Measurements from ENCODE around the gene CPB2. TPM values are rescaled to one million over a fixed set of nuclear protein-coding genes. Genes with fewer than 3 reads are reported as not detected.

The CPB2 gene
- total RNA-seq, 2 donors from 2014 or later = not detected

DNA sequence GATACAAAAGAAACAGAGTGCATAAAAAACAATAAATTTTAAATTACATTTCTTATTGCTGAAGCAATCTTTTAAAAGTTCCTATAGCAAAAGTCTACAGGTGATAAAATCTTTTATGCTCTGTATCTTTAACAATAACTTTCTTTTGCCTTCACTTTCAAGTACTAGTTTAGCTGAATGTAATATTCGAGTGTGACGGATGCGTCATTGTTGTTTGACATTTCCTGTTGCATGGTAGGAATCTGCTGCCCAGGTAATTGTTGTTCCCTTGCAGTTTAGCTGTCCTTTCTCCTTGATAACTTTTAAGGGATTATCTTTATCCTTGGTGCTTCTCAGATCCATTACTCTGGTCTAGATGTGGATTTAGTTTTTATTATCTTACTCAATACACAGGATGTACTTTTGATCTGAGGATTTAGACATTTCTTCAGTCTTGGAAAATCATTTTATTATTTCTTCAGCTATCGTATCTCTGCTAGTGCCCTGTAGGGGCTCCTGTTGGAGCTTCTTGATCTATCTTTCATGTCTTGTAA lies 2.1 kb upstream of the CPB2 start:
- DNase-seq (no peak), ATAC-seq (no peak)
- intact Hi-C loops (cut with DNase I) = no loop called here

DNA sequence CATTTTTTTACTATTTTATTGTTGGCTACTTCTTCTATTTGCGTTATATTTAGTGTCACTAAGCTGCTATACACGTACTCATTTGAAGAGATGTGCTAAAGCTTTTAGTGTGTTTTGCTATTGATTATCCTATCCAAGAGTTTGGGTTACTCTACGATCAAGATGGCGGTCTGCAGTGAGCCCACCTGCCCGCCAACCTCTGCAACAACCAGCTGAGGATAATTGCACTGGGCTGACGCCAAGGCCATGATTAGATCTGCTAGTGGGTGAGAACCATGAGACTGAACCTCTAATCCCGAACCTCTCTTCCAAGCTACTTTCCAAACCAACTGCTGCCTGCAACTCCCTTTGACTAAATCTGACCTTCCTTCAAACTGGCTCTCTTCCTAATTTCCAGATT lies 1.8 kb downstream of the CPB2 start:
- intact Hi-C loops (cut with DNase I) = no loop called here
- no peak for ATAC-seq

DNA sequence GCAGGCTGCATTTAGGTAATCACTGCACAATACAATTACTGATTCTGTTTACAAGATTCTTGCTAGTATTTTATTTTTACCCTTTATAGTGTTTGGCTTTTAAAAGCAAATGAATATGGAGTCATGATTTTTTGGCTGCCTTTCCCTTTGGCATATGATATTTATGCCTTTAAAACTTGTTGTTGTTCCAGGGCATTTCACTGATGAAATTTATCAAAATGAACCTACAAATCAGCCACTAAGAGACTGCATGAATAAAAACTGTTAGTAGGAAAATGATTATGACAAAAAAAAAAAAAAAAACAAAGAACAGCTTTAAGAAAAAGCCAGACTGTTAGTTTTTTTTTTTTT lies 2.6 kb downstream of the CPB2 start:
- no peak for ATAC-seq
- DNase-seq = no peak
- intact Hi-C loops (cut with DNase I) = no loop called here

More for the DNA sequence above, 1.8 kb downstream of the CPB2 start:
- DNase-seq = no peak

DNA sequence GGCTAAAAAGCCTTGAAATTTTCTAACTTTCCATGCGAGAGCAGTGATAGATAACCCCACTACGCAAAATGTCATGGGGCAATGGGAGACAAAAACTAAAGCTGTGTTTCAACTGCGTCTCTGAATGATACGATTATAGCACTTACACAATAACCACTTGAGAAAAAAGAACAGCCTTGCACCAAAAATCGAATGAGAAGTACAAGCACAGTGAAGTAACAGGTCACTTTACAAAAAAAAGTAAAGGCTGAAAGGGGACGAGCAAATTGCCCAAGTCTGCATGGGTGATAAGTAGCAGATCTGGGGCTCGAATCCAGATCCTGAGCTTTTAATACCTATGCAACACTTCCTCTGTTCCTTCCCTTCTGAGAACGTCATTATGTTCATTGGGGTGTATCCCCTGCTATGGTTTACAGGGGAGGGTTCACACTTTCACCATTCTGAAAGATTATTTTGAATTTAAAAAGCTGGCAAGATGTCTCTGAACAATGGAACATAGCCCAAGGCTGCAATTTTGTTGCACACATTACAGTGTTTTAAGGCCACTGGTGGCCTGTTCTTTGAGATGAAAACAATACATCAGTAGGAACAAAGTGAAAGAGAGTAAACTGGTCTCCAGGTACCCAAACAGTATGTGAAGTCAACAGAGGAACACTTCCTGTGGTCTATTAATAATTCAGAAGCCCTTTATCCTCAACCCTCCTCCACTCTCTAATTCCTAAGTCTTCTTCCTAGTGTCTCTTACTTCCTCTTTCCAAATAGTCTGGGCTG lies 3.2 kb downstream of the CPB2 start:
- no peak for ATAC-seq
- intact Hi-C loops (cut with DNase I) = no loop called here
- no peak for DNase-seq

DNA sequence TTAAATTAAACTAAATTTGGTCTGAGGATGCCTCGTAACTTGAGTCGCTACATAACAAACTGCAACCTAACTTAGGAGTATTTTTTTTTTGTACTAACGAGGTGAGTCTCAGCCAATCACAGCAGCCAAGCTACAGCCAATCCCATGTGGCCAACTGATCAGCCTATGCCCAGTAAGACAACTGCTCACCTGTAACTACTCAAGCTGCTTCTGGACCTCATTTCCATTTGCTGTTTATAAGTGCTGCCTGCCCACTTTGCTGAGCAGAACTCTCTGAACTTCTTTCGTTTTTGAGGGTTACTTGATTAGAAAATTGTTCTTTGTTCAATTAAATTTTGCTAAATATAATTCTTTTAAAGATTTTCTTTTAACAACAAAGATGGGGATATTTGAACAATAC lies 3.8 kb downstream of the CPB2 start:
- intact Hi-C loops (cut with DNase I) = no loop called here
- ATAC-seq (no peak), DNase-seq (no peak)

DNA sequence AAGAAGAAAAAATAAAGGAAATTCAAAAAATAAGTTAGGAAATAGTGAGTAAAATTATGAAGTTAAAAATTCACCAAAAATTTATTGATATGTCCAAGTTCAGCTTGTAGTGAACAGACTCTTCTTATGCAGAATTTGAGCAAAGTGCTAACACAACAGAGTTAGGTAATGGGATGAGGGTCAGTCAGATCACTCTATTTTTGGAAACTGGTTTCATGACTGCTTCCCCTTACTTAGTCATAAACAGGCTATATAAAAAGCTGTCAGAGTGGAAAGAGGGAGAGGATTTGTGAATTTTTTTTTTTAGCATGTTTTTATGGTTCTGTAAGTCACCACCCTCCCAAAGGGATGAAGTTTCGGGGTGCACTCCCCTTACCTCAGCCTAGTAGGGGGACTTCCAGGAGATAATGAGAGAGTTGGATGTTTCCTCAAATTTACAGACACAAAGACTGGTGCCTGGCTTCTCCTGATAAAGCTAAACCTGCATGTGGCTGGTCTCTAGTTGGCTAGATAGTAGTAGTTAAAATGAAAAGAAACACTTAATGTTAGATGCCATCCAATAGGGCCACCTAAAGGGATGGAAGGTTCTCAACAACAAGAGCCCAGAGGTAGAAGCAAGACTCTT lies 4.5 kb downstream of the CPB2 start:
- intact Hi-C loops (cut with DNase I) = no loop called here

DNA sequence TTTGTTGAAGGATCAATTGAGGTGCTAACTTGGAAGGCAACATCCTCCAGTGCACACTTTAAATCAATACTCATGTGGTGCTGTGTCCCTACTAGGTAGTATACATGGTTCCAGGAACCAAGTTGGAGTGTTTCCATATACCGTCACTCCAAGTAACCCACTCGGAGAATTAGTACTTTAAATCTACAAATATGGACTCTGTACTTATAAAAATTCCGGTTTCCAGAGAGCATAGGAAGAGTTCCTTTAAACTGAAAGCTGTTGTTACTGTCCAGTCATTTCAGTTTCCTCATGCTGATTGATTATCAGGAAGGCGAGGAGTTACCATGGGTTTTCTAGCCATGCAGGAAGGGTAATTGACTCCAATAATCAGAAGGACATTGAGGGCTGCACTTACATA lies 7.2 kb downstream of the CPB2 start:
- DNase-seq (no peak), ATAC-seq (no peak)
- intact Hi-C loops (cut with DNase I) = no loop called here

More for the DNA sequence above, 4.5 kb downstream of the CPB2 start:
- ATAC-seq = peak in 1 of 2 donors; percentile 50
- DNase-seq = no peak

DNA sequence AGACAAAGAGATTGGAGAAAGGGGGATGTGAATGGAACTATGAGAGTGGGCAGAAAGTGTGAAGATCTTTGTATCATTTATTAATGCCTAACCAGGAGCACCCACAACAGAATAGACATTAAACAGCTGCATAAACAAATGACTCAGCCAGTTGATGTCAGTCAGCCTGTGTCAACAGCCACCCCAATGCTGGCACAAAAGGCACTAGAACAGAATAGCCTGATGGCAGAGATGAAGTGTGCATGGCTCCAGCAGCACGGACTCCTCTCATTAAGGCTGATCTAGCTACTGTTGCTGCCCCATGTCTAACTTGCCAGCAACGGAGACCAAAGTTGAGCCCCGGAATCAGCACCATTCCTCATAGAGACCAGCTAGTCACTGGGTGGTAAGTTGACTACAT lies 7.8 kb downstream of the CPB2 start:
- intact Hi-C loops (cut with DNase I) = no loop called here
- ATAC-seq = no peak
- no peak for DNase-seq

DNA sequence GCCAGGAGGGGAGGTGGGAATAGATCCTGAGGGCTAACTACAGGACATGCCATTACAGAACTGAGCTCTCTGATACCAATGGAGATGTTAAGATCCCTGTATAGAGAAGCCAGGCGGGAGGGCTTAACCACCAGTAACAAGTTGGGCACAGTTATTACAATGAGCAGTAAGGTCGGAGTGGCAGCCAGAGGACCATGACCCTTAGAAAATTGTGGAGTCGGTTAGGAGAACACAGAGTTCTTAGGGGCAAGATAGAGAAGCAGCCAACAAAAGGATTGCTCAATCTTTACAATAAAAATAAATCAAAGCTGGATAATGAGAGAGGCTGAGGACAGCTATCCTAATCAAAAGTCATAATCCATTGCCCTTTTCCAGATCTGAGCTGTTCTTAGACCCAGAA lies 10.4 kb downstream of the CPB2 start:
- ATAC-seq (no peak), DNase-seq (no peak)
- intact Hi-C loops (cut with DNase I) = no loop called here

DNA sequence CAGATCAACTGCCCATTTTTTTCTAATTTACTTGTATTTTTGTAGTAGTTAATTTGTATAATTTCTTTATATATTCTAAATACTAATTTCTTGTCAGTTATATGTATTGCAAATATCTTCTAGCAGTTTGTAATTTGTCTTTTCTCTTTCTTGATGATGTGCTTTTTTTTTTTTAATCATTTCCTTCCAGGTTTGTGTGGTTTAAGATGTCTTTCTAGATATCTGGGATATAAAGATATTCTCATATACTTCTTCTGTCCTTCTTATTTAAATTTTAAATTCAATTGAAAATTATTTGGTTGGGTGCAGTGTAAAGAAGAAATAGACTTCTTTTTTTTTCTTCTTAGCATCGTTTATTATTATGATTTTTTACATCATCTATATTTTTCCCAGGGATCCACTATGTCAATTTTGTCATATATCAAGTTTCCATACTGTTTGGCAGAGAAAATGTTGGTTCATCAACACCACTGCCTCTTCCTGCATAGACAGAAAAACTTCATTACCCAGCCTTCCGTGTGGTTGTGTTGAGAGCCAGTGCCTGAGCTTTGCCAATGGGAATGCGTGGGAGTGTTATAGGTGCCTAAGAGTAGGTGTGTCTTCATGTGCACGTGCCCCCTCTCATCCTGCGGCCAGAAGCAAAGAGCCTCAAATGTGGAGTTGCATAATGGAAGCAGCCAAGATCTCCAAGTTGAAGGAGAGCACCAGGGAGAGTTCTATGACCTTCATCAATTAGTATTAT lies 15.8 kb downstream of the CPB2 start:
- ATAC-seq = no peak
- DNase-seq = no peak
- intact Hi-C loops (cut with DNase I) = no loop called here

DNA sequence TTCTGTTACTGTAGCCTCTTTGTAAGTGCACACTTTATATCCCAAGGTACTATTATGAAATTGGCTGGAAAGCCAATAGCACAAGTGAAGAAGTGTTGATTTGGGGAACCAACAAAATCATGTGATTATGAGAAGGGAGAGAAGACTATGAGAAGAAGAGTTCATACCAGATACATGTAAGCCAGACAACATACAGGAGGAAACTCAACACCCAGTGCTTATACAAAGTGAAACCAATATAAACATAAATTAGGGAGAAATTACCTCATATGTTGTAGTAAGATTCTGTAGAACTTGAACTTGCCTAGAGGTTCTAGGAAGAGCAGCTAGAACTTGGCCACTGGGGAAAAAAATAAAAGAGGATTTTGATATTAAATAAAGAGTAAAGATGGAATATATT lies 17.4 kb downstream of the CPB2 start:
- intact Hi-C loops (cut with DNase I) = no loop called here
- ATAC-seq (no peak), DNase-seq (no peak)

DNA sequence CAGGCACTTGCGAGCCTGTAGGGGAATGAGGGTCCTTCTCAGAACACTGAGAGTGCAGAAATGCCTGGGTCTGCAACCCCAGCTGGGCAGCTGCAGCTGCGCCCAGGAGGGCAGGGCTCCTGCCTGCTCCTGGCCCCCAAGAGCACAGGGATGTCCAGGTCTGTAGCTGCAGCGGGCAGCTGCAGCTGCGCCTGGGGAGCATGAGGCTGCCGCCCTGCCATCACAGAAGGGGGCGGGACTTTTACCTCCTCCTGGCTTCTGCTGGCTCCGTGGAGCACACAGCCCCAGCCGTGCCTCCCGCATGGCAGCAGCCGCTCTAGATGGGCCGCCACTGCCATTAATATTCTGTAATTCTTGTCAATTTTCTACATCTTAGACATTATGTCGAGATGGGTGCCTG lies 17.8 kb downstream of the CPB2 start:
- no peak for DNase-seq
- ATAC-seq = no peak
- intact Hi-C loops (cut with DNase I) = no loop called here

DNA sequence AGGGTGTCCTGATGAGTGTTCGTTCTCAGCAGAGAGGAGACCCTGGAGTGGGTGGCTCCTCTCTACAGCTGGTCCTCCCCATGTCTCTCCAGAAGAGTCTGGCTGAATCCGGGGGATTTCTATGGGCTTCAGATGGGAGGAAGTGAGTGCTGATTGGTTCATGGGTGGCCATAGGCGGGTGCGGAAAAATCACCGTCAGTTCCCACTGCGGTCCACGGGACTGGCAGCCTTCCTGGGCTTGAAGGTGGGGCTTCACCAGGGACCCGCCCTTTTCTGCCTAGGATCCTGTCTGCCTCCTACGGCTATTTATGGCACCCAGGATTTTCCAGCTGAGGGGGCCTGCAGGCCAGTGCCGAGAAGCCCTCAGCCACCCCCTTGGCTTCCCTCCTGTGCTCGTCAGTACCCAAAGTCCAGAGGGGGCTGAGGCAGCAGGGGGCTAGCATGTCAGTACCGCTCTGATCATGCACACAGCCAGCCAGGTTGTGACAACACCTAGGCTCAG lies 18.4 kb downstream of the CPB2 start:
- DNase-seq (no peak), ATAC-seq (no peak)
- intact Hi-C loops (cut with DNase I) = no loop called here

DNA sequence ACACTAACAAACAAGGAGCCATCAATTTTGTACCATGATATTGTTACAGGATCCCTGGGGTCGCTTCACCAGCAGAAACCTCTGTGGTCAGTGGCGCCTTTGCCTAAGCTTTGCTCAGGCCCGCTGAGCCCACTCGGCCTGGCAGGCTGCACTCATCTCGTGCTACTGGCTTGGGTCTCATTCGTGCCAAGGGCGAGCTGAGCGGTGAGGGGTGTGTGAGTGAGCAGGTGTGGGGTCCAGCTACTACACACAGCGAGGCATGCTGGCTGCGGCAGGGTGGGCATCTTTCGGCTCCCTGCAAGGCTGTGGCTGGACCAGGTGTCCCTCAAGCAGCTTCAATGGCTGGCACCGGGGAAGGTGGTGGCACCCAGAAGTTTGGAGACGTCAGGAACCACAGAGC lies 19.1 kb downstream of the CPB2 start:
- DNase-seq (no peak), ATAC-seq (no peak)
- intact Hi-C loops (cut with DNase I) = no loop called here

DNA sequence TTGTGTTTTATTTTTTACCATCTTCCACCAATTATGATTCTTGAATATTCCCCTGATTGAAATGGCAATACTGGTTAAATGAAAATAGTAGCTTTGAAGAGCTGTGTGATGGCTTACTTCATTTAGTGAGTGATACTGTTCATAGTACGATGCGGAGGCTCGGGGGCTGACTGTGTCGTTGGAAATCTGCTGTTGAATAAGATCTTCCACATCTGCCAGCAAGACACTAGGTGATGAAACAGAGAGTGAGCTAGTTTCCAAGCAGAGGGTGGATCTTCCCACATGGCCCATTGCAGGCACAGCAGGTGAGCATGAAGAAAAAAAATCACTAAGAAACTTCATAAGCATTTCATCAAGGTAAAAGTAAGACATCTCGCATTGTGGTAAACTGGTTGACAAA lies 22.5 kb downstream of the CPB2 start:
- ATAC-seq = no peak
- intact Hi-C loops (cut with DNase I) = no loop called here

DNA sequence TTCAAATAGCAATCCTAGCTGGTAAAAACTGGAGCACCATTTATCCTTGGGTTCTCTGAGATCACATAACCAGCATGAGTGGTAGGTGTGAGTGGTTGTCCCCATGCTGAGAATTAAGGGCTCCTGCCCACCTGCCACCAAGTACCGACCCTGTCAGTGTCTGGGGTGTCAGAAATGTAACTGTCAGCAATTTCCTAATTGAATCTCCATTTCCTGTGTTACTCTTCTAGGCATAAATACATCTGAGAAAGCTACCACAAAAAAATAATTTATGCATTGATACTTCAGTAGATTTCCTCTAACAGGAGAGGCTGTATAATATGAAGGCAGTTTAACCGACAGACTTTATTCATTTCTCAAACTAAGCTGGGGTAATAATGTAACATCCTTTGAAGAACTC lies 25.1 kb downstream of the CPB2 start:
- ATAC-seq (no peak), DNase-seq (no peak)
- intact Hi-C loops (cut with DNase I) = no loop called here

More for the DNA sequence above, 22.5 kb downstream of the CPB2 start:
- no peak for DNase-seq

DNA sequence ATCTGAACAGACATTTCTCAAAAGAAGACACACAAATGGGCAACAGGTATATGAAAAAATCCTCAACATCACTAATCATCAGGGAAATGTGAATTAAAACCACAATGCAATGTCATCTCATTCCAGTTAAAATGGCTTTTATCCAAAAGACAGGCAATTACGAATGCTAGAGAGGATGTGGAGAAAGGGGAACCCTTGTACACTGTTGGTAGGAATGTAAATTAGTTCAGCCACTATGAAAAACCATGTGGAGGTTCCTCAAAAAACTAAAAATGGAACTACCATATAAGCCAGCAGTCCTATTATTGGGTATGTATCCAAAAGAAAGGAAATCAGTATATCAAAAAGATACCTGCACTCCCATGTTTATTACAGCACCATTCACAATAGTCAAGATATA lies 27.6 kb downstream of the CPB2 start:
- intact Hi-C loops (cut with DNase I) = no loop called here
- ATAC-seq (no peak), DNase-seq (no peak)

DNA sequence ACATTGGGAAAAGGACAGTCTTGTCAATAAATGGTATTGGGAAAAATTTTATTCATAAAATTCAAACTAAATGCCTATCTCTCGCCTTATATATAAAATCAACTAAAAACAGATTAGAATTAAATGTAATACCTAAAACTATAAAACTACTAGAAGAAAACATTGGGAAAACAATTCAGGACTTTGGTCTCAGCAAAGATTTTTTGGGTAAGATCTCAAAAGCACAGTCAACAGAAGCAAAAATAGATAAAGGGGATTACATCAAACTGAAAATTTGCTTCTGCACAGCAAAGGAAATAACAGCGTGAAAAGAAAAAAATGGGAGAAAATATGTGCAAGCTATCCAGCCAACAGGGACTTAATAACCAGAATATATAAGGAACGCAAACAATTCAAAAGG lies 28.0 kb downstream of the CPB2 start:
- intact Hi-C loops (cut with DNase I) = no loop called here
- no peak for ATAC-seq
- no peak for DNase-seq

DNA sequence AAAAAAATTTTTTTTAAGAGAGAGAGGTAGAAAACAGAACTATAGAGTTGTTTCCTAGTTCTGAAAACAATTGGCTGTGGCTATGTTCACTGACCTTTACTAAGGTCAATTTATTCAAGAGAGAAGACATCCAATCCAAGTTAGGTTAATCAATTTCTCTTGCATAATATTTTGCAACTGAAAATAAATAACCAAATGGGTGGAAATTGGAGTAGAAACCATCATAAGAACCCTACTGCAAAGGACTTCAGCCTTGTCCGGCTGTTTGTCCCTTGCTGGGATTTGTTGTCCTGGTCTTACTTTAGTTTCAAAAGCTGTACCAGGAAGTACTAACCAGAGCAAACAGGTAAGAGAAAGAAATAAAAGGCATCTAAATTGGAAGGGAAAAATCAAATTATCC lies 29.0 kb downstream of the CPB2 start:
- intact Hi-C loops (cut with DNase I) = no loop called here
- no peak for DNase-seq
- ATAC-seq = no peak

DNA sequence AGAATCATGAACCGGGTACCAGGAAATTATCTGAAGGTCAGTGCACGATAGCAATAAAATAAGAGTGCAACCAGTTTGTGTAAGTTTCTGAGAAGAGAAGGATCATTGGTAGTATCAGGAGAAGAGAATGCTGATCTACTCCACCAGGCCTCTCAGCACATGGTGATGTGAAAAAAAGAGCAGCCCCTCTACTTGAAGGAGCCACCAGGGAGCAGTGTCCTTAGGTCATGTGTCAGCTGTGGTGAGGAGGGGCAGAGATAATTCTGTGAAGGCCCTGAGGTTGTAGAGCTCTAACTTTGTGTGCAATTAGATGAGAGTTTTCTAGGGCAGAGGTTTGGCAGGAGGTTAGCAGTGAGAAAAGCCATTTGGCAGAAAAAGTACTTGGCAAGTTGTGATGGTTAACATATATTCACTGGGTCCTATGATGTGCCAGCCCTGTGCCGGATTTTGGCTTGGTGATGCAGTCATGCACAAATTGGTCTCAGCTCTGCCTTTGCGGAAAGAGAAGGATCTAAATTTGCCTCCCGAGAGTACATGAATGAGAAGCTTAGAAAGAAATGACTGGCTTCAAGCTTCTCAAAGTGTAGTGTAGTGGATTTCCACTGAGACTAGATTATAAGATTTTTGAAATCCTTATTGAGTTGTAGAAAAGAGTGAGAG lies 33.1 kb downstream of the CPB2 start:
- intact Hi-C loops (cut with DNase I) = no loop called here
- DNase-seq (no peak), ATAC-seq (no peak)

Measured in left cardiac atrium (tissue), 4 donors.